HG03354 (cell line): ENCODE data around the gene GAK.
A peak's percentile ranks its signal among the peaks of the same experiment; 100 is the strongest.
"Not testable (repeated sequence)": the region's sequence is repeated elsewhere in the genome, so short reads cannot be mapped to it uniquely, and the experiment has no call there.

Source experiments
- ATAC-seq: cut with Tn5 transposase; IDR thresholded peaks from one replicate; pipeline ENCODE4 v1.9.1; 2021; ENCODE audit warnings: mild to moderate bottlenecking; ENCODE audit not compliant: unreplicated experiment, poor library complexity, severe bottlenecking

The GAK gene

DNA sequence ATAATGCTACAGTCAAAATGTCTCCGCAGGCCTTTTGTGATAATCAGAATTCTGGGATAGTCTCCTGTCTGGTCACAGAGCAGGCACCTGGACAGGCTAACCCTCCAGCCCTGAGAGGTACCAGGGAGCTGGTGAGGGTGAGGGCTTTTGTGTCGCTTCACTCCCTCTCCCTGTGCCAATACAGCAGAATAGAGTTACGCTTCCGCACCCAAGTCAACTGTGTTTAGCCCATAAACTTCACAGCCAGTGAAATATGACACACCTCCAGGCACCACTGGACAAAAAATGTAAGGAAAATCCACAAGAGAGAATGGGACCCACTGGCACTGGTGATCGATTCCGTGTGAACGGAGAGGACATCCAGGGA, 1.3 kb downstream of the GAK start:
- ATAC-seq = no peak

DNA sequence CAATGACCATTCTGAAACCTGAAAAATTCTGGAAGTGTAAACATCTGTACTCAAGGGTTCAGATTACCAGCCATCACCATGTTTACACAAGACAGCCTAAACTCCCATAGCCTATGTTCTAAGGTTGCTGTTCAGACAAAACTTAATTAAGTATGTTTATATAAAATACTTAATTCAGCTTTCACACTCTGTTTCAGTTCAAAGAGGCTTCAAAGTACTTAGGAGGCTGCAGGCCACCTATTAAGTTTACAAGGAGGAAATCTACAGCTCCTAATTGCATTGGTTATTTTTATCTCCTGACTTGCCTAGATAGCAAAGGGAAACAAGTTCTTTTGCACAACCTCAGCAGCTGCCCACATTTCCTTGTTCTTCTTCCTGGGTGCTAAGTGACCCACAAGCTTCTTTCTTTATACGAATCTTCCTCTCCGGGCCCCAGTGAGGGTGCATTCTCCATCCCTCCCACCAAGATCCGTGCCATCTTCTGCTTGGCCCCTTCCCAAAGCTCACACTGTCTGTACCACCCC, 2.0 kb downstream of the GAK start:
- ATAC-seq = no peak

DNA sequence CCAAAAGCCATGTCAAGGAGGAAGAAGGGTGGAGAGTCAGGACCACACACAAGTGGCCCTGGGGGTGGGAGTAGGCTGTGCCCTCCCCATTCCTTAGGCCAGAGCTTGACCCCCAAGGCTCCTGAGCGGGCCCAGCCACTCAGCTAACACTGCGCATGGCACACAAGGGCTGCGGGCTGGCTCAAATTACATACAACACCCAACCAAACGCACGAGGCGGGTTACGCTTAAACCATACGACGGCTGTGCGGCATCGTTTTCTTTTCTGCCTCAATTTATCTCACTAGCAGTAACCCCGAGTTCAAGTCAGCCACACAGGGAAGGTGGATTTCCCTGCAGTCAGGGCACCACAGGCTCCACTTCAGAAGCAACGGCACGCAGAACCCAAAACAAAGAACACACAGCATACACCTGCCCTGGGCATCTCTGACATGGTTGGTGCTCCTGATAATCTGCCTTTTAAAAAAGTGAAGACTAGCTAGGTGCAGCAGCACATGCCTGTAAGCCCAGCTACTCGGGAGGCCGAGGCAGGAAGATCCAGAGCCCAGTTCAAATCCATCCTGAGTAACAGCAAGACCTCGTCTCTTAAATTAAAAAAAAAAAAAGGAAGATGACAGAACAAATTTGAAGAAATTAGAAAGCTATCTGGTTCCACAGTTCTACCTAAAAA, 2.9 kb downstream of the GAK start:
- ATAC-seq = no peak

DNA sequence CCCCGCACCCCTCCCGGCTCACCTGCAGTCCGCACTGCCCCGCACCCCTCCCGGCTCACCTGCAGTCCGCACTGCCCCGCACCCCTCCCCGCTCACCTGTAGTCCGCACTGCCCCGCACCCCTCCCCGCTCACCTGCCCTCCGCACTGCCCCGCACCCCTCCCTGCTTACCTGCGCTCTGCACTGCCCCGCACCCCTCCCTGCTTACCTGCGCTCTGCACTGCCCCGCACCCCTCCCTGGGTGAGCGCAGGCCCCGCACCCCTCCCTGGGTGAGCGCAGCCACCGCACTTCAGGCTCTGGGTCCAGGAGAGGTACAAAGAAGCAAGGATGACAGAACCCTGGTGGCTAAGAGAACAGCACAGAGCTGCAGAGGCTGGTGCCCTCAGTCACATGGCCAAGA, 4.5 kb downstream of the GAK start:
- ATAC-seq = not testable (repeated sequence)

- ATAC-seq = no peak
Observed at GRCh38 chr4:926538-926937, 5.6 kb downstream of the GAK start.

- no peak for ATAC-seq
Observed at GRCh38 chr4:925771-926500, 6.2 kb downstream of the GAK start.

- no peak for ATAC-seq
Observed at GRCh38 chr4:925171-925570, 6.9 kb downstream of the GAK start.

DNA sequence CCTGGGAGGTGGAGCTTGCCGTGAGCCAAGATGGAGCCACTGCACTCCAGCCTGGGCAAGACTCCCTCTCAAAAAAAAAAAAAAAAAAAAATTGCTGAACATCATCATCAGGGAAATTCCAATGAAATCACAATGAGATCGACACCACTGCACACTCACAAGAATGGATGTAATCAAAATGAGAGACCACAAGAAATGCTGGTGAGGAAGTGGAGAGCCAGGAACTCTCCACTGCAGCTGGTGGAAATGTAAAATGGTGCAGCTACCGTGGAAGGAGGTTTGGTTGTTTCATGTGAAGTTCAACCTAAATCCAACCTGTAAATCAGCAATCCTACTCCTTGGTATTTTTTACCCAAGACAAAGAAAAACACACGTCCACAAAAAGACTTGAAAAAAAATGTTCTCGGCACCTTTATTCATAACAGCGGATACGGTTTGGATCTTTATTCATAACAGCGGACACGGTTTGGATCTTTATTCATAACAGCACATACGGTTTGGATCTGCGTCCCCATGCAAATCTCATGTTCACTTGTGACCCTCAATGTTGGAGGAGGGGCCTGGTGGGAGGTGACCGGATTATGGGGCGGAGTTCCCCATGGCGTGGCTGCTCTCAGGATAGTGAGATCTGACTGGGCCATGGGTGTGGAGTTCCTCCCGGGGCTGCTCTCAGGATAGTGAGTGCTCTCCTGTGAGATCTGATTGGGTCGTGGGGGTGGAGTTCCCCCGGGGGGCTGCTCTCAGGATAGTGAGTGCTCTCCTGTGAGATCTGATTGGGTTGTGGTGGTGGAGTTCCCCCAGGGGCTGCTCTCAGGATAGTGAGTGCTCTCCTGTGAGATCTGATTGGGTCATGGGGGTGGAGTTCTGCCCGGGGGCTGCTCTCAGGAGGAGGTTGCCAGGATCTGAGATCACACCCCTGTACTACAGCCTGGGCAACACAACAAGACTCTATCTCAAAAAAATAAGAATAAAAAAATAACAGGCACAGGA, 7.7 kb downstream of the GAK start:
- peak; percentile 40 for ATAC-seq

DNA sequence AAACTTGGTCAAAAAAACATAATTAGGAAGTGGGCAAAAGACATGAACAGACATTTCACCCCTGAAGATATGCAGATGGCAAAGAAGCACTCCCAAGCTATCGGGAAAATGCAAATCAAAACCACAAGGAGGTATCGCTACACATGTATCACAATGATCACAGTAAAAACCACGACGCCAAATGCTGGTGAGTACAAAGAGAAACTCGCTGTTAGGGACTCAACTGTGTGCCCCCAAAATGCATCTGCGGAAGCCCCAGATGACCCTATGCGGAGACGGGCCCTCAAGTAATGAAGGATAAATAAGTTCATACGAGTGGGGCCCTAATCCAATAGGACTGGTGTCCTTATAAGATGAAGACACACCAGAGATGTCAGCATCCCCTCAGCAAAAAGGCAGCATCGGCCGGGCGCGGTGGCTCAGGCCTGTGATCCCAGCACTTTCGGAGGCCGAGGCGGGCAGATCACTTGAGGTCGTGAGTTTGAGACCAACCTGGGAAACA, 10.2 kb downstream of the GAK start:
- ATAC-seq = peak; percentile 56

- not testable (repeated sequence) for ATAC-seq
Observed at GRCh38 chr4:919004-919680, 13.0 kb downstream of the GAK start.

DNA sequence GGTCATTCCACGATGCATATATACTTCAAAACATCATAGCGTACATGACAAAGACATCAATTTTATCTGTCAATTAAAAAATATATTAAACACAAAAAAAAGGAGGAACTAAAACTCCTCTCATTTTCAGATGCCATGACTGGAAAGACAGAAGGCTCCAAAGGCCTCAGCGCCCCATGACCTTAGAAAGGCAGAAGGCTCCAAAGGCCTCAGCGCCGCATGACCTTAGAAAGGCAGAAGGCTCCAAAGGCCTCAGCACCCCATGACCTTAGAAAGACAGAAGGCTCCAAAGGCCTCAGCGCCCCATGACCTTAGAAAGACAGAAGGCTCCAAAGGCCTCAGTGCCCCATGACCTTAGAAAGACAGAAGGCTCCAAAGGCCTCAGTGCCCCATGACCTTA, 13.5 kb downstream of the GAK start:
- ATAC-seq = not testable (repeated sequence)

DNA sequence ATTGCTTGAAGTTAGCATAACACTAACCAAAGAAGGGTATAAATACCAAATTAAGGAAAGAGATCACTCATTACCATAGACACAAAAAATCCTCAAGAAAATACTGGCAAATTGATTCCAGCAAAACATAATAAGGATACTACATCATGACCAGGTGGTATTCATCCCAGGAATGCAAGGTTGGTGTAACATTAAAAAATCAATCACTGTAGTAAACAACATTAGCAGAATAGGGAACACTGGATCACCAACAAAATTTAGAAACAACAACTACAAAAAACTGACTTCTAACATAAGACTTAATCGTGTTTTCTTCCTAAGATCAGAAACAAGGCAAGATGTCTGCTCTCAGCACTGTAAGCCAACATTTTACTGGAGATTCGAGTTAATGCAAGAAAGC, 14.1 kb downstream of the GAK start:
- no peak for ATAC-seq

DNA sequence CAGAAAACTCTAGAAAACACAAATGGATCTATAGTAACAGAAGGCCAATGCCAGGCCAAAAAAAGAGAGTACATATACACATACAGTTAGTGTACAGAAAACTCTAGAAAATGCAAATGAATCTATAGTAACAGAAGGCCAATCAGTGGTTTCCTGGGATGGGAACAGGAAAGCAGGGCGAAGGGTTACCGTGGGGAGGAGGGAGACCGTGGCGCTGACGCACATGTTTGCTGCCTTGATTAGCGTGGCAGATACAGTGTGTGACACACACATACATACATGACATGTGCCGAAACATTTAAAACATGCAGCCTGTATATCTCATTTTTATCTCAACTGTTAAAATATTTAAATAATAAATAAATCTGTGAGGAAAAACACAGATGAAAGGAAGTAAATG, 14.7 kb downstream of the GAK start:
- no peak for ATAC-seq

DNA sequence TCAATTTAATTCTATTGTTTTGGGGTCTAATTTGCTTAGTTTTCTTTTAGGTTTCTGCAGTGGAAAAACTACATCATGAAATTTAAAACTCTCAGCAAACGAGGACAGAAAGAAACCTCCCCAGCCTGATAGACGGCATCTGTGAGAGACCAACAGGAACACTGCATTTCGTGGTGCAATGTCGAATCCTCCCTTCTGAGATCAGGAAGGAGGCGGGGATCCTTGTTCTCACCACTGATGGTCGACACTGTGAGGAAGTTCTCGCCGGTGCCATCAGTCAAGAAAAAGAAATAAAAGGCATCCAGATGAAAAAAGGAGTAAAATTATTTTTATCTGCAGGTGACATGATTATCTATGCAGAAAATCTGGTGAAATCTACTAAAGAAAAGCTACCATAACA, 16.5 kb downstream of the GAK start:
- ATAC-seq = no peak

DNA sequence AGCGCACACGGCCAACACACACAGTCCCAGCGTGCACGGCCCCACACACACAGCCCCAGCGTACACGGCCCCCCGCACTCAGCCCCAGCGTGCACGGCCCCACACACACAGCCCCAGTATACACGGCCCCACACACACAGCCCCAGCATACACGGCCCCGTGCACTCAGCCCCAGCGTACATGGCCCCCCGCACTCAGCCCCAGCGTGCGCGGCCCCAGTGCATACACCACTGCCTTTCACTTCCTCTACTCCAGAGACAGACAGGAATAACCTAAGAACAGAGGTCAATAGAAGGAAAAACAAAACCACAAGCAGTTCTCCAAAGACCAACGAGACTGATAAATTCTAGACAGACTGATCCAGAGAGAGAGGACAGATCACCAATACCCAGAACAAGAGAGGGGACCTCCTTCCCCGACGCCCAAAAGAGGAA, 17.1 kb downstream of the GAK start:
- ATAC-seq = no peak

DNA sequence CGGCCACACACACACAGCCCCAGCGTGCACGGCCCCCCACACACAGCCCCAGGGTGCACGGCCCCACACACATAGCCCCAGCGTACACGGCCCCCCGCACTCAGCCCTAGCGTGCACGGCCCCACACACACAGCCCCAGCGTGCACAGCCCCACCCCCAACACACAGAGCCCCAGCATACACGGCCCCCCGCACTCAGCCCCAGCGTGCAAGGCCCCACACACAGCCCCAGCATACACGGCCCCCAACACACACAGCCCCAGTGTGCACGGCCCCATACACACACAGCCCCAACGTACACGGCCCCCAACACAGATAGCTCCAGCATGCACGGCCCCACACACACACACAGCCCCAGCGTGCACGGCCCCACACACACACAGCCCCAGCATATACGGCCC, 17.6 kb downstream of the GAK start:
- no peak for ATAC-seq

DNA sequence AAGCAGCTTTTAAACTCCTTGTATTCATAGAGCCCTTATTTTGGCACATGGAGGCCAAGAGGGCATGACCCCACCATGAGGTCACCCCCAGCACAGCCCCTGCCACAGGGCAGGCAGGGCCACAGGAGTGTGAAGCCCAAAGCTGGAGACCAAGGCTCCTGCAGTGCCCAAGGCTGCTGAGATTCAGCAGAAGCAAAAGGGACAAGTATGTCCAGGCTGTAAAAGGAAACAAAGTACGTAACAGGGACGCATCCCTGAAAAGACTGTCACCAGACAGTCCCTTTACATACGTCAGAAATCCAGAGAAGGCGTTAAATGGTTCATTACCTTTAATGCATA, 18.9 kb downstream of the GAK start:
- no peak for ATAC-seq

GRCh38 chr4:912548-913279, 19.4 kb downstream of the GAK start:
- no peak for ATAC-seq

- no peak for ATAC-seq
Observed at GRCh38 chr4:911871-912490, 20.1 kb downstream of the GAK start.
